GM18519 (cell line): Measurements from ENCODE around the gene R3HDM2.
"Not testable (repeated sequence)": the region's sequence is repeated elsewhere in the genome, so short reads cannot be mapped to it uniquely, and the experiment has no call there.

Source experiments
- ATAC-seq: cut with Tn5 transposase; IDR thresholded peaks from one replicate; pipeline ENCODE4 v1.9.1; 2021; ENCODE audit warnings: mild to moderate bottlenecking, moderate library complexity; ENCODE audit not compliant: unreplicated experiment, low FRiP score

R3HDM2 gene

GRCh38 chr12:57454566-57455373, 23.9 kb upstream of the R3HDM2 start, which contains the start of gene INHBE:
Gene INHBE (plus strand): TSS chr12:57455307. CDS start chr12:57455537, 230 bp downstream.
- ATAC-seq, result no peak

- no peak for ATAC-seq
Measured at GRCh38 chr12:57454213-57454565, 23.3 kb upstream of the R3HDM2 start.

GRCh38 chr12:57452937-57453509, 22.2 kb upstream of the R3HDM2 start:
- no peak for ATAC-seq

GRCh38 chr12:57452181-57452936, 21.5 kb upstream of the R3HDM2 start:
- ATAC-seq, result no peak

- no peak for ATAC-seq
Measured at GRCh38 chr12:57451233-57451778, 20.5 kb upstream of the R3HDM2 start.

GRCh38 chr12:57450057-57450456, 19.2 kb upstream of the R3HDM2 start:
- ATAC-seq, result no peak

GRCh38 chr12:57449375-57449774, 18.5 kb upstream of the R3HDM2 start:
- no peak for ATAC-seq

- no peak for ATAC-seq
Measured at GRCh38 chr12:57448669-57449068, 17.8 kb upstream of the R3HDM2 start.

GRCh38 chr12:57446292-57446960, 15.6 kb upstream of the R3HDM2 start:
- ATAC-seq, result no peak

- ATAC-seq, result no peak
Measured at GRCh38 chr12:57444744-57445143, 13.9 kb upstream of the R3HDM2 start.

GRCh38 chr12:57444337-57444736, 13.5 kb upstream of the R3HDM2 start:
- not testable (repeated sequence) for ATAC-seq

- ATAC-seq, result no peak
Measured at GRCh38 chr12:57441846-57442427, 11.1 kb upstream of the R3HDM2 start.

- not testable (repeated sequence) for ATAC-seq
Measured at GRCh38 chr12:57441393-57441792, 10.6 kb upstream of the R3HDM2 start.

- no peak for ATAC-seq
Measured at GRCh38 chr12:57439762-57440266, 9.0 kb upstream of the R3HDM2 start.

GRCh38 chr12:57438400-57438799, 7.6 kb upstream of the R3HDM2 start:
- no peak for ATAC-seq

- no peak for ATAC-seq
Measured at GRCh38 chr12:57435293-57435692, 4.5 kb upstream of the R3HDM2 start.

GRCh38 chr12:57434517-57435223, 3.8 kb upstream of the R3HDM2 start, which contains the start of gene INHBC:
Gene INHBC (plus strand): TSS chr12:57434784. CDS start chr12:57434887, 103 bp downstream.
- no peak for ATAC-seq

- ATAC-seq, result no peak
Measured at GRCh38 chr12:57433370-57433769, 2.5 kb upstream of the R3HDM2 start.

GRCh38 chr12:57431654-57432188, 878 bp upstream of the R3HDM2 start:
- no peak for ATAC-seq
